ENCODE results near the gene ATPAF2. TPM values are rescaled to one million over a fixed set of nuclear protein-coding genes. Genes with fewer than 3 reads are reported as not detected.

Gene ATPAF2
- total RNA-seq, 1 experiment from 2014 or later: 44.5 TPM

- H3K79me2 ChIP-seq (ENCODE audit: low read depth): no peaks in the 10 kb centered on the region
- TF ChIP-seq CTCF (conservative IDR thresholded peaks at IDR 0.05): no peak
- no peak for TF ChIP-seq EZH2 (IDR thresholded peaks at IDR 0.05; ENCODE audit: low read depth)
- no peak overlapping the region for H3K4me3 ChIP-seq
- no peaks in the 10 kb centered on the region for H3K4me1 ChIP-seq (replicated peaks; ENCODE audit: insufficient read depth)
- H3F3A ChIP-seq (ENCODE audit: insufficient read depth, low read depth): peaks cover 11% of the 10 kb centered on the region; the same call in 1 of the 2 replicates
- ChIA-PET POLR2A (ENCODE audit: unreplicated experiment) (interaction anchor here (0.6 kb wide), 1 partner anchor 1010 kb away, joined by 8 read pairs; no protein-coding TSS in a partner anchor), CTCF (interaction anchor here (0.5 to 0.6 kb wide), 2 partner anchors 52 to 445 kb away, joined by 3 to 9 read pairs; no protein-coding TSS in a partner anchor)
- DNase-seq: no peak
- H3K36me3 ChIP-seq (ENCODE audit: low read depth): no peaks in the 10 kb centered on the region
- BruUV-seq (replicated peaks): no TSS peak
- no peak overlapping the region for H2AFZ ChIP-seq
- no peaks in the 10 kb centered on the region for H3K9me3 ChIP-seq (ENCODE audit: insufficient read depth, low read depth)
- no peak overlapping the region for H3K27ac ChIP-seq
- intact Hi-C loops (cut with micrococcal nuclease; ENCODE audit: unreplicated experiment): no loop called here
- no peaks in the 10 kb centered on the region for H3K27me3 ChIP-seq (ENCODE audit: insufficient read depth, low read depth)
- no peaks in the 10 kb centered on the region for H4K20me1 ChIP-seq (ENCODE audit: insufficient read depth)
- no peaks in the 10 kb centered on the region for H3K9me2 ChIP-seq (ENCODE audit: insufficient read depth)
- no peak overlapping the region for H3K4me2 ChIP-seq
Observed at GRCh38 chr17:18074566-18075272, 35.8 kb upstream of the ATPAF2 start.

- no peak overlapping the region for H3K27ac ChIP-seq
- no TSS peak for BruUV-seq (replicated peaks)
- H3K9me3 ChIP-seq (ENCODE audit: insufficient read depth, low read depth): no peaks in the 10 kb centered on the region
- ChIA-PET POLR2A (ENCODE audit: unreplicated experiment) (no interaction called here), CTCF (no interaction called here)
- H3K79me2 ChIP-seq (ENCODE audit: low read depth): no peaks in the 10 kb centered on the region
- H3K4me3 ChIP-seq: no peak overlapping the region
- peaks cover 20% of the 10 kb centered on the region; the same call in 1 of the 2 replicates for H3F3A ChIP-seq (ENCODE audit: insufficient read depth, low read depth)
- TF ChIP-seq CTCF (conservative IDR thresholded peaks at IDR 0.05) (no peak), EZH2 (IDR thresholded peaks at IDR 0.05; ENCODE audit: low read depth) (no peak)
- no peaks in the 10 kb centered on the region for H3K9me2 ChIP-seq (ENCODE audit: insufficient read depth)
- no peak overlapping the region for H2AFZ ChIP-seq
- H3K4me1 ChIP-seq (replicated peaks; ENCODE audit: insufficient read depth): peaks cover 11% of the 10 kb centered on the region
- H3K27me3 ChIP-seq (ENCODE audit: insufficient read depth, low read depth): no peaks in the 10 kb centered on the region
- no peak overlapping the region for H3K4me2 ChIP-seq
- no peaks in the 10 kb centered on the region for H3K36me3 ChIP-seq (ENCODE audit: low read depth)
- no peaks in the 10 kb centered on the region for H4K20me1 ChIP-seq (ENCODE audit: insufficient read depth)
- DNase-seq: no peak
- intact Hi-C loops (cut with micrococcal nuclease; ENCODE audit: unreplicated experiment): no loop called here
Observed at GRCh38 chr17:18071751-18072150, 32.8 kb upstream of the ATPAF2 start.

DNA sequence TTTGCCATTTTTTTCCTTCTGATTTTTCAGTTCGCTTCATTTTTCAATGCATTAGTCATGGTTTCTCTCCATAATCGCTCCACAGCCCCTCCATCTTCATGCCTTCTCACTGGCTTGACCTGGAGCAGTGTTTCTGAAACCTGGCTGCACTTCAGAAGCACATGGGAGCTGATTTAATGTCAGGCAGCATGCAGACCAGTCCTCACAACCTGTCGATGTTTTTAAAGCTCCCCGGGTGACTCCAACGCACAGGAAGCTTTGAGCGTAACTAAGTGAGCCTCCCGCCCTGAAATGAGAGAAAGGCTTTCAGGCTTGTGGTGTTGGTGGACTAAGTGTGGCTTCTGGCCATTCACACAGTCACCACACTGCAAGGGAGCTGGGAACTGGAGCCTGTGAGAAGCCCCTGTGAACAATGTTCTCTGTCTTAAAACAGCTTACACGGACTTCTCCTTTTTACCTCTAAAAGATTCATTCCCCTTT, 31.9 kb upstream of the ATPAF2 start:
- CTCF ChIA-PET: no interaction called here
- peaks cover 11% of the 10 kb centered on the region for H3K4me1 ChIP-seq (replicated peaks; ENCODE audit: insufficient read depth)
- H3K9me2 ChIP-seq (ENCODE audit: insufficient read depth): no peaks in the 10 kb centered on the region
- no peak overlapping the region for H3K27ac ChIP-seq
- H3K79me2 ChIP-seq (ENCODE audit: low read depth): no peaks in the 10 kb centered on the region
- intact Hi-C loops (cut with micrococcal nuclease; ENCODE audit: unreplicated experiment): no loop called here
- H3F3A ChIP-seq (ENCODE audit: insufficient read depth, low read depth): peaks cover 24% of the 10 kb centered on the region
- H3K4me2 ChIP-seq: no peak overlapping the region
- POLR2A ChIA-PET (ENCODE audit: unreplicated experiment): interaction anchor here (0.5 kb wide), 1 partner anchor 22 kb away, joined by 4 read pairs; no protein-coding TSS in a partner anchor
- no peak for TF ChIP-seq EZH2 (IDR thresholded peaks at IDR 0.05; ENCODE audit: low read depth)
- TF ChIP-seq CTCF (conservative IDR thresholded peaks at IDR 0.05): no peak
- H3K36me3 ChIP-seq (ENCODE audit: low read depth): no peaks in the 10 kb centered on the region
- no peaks in the 10 kb centered on the region for H3K9me3 ChIP-seq (ENCODE audit: insufficient read depth, low read depth)
- no peak overlapping the region for H2AFZ ChIP-seq
- H4K20me1 ChIP-seq (ENCODE audit: insufficient read depth): no peaks in the 10 kb centered on the region
- BruUV-seq (replicated peaks): no TSS peak
- H3K27me3 ChIP-seq (ENCODE audit: insufficient read depth, low read depth): no peaks in the 10 kb centered on the region
- no peak for DNase-seq
- no peak overlapping the region for H3K4me3 ChIP-seq

Measured in PC-9 (cell line).